Testis (tissue), 3 donors: Measurements from ENCODE around the gene IL1RAPL2. TPM values are rescaled to one million over a fixed set of nuclear protein-coding genes. Genes with fewer than 3 reads are reported as not detected.

Source experiments
- DNase-seq: peaks from one replicate; pipeline ENCODE4 v3.0.0-alpha.2; 2019
- H3K27ac ChIP-seq, 2 donors: fragments of 200-600 bp; sonication (generic); one replicate each; pipeline ENCODE4 v1.5.1; 2019
- H3K27me3 ChIP-seq: fragments of 200-600 bp; sonication (generic); one replicate; pipeline ENCODE4 v1.5.1; 2019
- H3K36me3 ChIP-seq: fragments of 200-600 bp; sonication (generic); one replicate; pipeline ENCODE4 v1.5.1; 2017; ENCODE audit warnings: low read depth; ENCODE audit errors: missing control alignments
- H3K4me1 ChIP-seq: fragments of 200-600 bp; sonication (generic); one replicate; pipeline ENCODE4 v1.5.1; 2019
- H3K4me3 ChIP-seq, 2 donors: fragments of 200-600 bp; sonication (generic); one replicate each; pipeline ENCODE4 v1.5.1; 2017 to 2019
- H3K9me3 ChIP-seq: fragments of 200-600 bp; sonication (generic); one replicate; pipeline ENCODE4 v1.5.1; 2017
- POLR2A ChIP-seq: fragments of 450-650 bp; IDR thresholded peaks from one replicate; pipeline ENCODE4 v1.6.1; 2017; ENCODE audit warnings: antibody characterized with exemption, mild to moderate bottlenecking, moderate library complexity
- WGBS, 2 donors: methylation state at CpG; one replicate each; pipeline ENCODE4 v1.1.5; 2018; 5-methylcytosine and 5-hydroxymethylcytosine counted together
- intact Hi-C: fragments of 100-400 bp; cut with DNase I; formaldehyde crosslinking; loops from one replicate; pipeline ENCODE4 v1.15.1; 2023; ENCODE audit warnings: low total_unique reads
- polyA plus RNA-seq: library from polyadenylated mRNA; stranded (reverse); fragments of 350-450 nt; fragmentation: Illumina TruSeq; extraction: RNeasy Lipid Tissue Mini Kit (QIAGEN cat#74804); gene quantifications from one replicate; pipeline ENCODE4 v1.2.3, GENCODE V29; 2014; ENCODE audit warnings: low read depth, low replicate concordance; ENCODE audit not compliant: insufficient read depth
- total RNA-seq, 2 donors: library from RNA; depleted of rRNA; stranded (reverse); fragments of >200 nt; gene quantifications; one replicate each; pipeline ENCODE4 v1.2.3, GENCODE V29; 2016
- TF ChIP-seq, protein P1 (sequence below), 3 experiments: fragments of 450-650 bp in 2 of 3; fragments of 200-600 bp in 1 of 3; sonication (generic) in 1 of 3; IDR thresholded peaks; one replicate each; pipeline ENCODE4 v1.5.1; 2016 to 2019; ENCODE audit warnings: antibody characterized with exemption in 3 of 3, mild to moderate bottlenecking in 2 of 3, moderate library complexity in 1 of 3

IL1RAPL2 gene
- total and polyA plus RNA-seq, 3 donors from 2014 or later, result 0.47 to 1.3 (median 1.2) TPM

DNA sequence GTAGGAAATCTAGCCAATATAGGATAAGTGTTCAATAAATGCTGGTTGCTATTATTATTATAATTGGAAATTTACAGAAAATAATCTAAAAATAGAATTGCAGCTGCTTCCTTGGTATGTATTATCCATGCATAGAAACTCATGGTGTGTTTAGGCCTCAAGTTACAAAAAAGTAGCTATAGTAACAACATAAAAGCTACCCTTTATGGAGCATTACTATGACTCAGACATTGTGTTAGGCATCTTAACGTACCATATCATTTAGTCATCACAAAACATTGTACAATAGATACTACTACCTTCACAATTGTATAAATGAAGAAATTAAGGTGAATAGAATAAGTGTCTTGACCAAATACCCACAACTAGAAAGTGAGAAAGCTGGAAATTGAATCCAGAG is 1129.5 kb downstream of the IL1RAPL2 start:
- intact Hi-C loops, result no loop called here
- Histone ChIP-seq H3K4me1 (no peaks in the 10 kb centered on the region), H3K36me3 (no peaks in the 10 kb centered on the region), H3K27me3 (no peaks in the 10 kb centered on the region), H3K27ac (no peak overlapping the region), H3K9me3 (no peaks in the 10 kb centered on the region), H3K4me3 (no peak overlapping the region)
- no peak for DNase-seq
- WGBS, 2 donors, result 87 to 100% methylated on average over 1 of the region's 1 CpG
- TF ChIP-seq, protein P1, sequence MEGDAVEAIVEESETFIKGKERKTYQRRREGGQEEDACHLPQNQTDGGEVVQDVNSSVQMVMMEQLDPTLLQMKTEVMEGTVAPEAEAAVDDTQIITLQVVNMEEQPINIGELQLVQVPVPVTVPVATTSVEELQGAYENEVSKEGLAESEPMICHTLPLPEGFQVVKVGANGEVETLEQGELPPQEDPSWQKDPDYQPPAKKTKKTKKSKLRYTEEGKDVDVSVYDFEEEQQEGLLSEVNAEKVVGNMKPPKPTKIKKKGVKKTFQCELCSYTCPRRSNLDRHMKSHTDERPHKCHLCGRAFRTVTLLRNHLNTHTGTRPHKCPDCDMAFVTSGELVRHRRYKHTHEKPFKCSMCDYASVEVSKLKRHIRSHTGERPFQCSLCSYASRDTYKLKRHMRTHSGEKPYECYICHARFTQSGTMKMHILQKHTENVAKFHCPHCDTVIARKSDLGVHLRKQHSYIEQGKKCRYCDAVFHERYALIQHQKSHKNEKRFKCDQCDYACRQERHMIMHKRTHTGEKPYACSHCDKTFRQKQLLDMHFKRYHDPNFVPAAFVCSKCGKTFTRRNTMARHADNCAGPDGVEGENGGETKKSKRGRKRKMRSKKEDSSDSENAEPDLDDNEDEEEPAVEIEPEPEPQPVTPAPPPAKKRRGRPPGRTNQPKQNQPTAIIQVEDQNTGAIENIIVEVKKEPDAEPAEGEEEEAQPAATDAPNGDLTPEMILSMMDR (IDR thresholded peaks at IDR 0.05), result no peak
- no peak for TF ChIP-seq POLR2A

DNA sequence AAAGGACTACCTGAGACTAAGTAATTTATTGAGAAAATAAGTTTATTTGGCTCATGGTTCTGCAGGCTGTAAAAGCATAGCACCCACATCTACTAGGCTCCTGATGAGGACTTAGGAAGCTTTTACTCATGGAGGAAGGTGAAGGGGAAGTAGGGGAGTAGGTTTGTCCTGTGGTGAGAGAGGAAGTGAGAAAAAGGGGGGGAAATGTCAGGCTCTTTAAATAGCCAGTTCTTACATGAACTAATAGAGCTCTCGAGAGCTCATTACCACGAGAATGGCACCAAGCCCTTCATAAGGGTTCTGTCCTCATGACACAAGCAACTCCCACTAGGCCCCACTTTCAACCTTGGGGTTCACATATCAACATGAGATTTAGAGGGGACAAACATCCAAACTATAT is 1130.9 kb downstream of the IL1RAPL2 start:
- Histone ChIP-seq H3K9me3 (no peaks in the 10 kb centered on the region), H3K36me3 (no peaks in the 10 kb centered on the region), H3K27me3 (no peaks in the 10 kb centered on the region), H3K4me3 (no peak overlapping the region), H3K27ac (no peak overlapping the region), H3K4me1 (no peaks in the 10 kb centered on the region)
- DNase-seq, result no peak
- WGBS, 2 donors, result 75 to 79% methylated on average over 2 of the region's 2 CpGs
- intact Hi-C loops, result no loop called here
- TF ChIP-seq, protein P1 (IDR thresholded peaks at IDR 0.05), result no peak
- TF ChIP-seq POLR2A, result no peak

DNA sequence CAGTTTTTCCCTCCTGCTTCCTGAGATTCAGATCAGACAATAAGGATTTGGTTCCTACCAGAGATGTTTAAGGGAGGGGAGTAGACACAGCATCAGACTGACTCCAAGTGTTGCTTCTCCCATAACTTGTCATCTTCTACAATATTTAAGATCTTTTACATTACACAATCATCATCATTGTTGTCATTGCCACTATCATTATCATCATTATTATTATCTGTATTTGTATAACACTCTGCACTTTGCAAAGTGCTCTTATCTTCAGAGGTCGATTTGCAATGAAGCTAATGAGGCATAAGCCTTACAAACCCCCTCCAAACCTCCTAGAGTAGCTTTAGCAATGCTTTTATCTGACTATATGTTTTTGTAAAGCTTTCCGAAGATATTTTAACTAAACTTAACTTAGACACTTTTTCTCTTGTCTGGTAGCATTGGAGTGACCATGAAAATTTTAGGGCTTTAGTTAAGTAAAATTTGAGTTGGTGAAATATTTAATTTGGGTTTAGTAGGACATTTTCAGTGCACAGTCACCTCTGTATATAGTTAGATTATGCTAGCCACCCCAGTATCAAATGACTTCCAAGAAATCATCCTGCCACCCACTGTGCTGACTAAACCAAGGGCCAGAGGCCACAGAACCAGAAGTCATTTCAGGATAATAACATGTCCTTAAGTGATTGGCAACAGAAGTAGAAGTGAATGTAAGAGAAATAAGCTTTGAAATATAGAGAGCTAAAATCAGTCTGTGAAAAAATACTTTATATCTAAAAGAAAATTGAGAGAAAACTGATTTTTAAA is 1132.2 kb downstream of the IL1RAPL2 start:
- no peaks in the 10 kb centered on the region for H3K36me3 ChIP-seq
- H3K9me3 ChIP-seq, result no peaks in the 10 kb centered on the region
- intact Hi-C loops, result no loop called here
- H3K27me3 ChIP-seq, result no peaks in the 10 kb centered on the region
- no peak for DNase-seq
- H3K4me1 ChIP-seq, result no peaks in the 10 kb centered on the region
- H3K27ac ChIP-seq, result no peak overlapping the region
- WGBS, 2 donors, result 41 to 48% methylated on average over 2 of the region's 2 CpGs
- TF ChIP-seq POLR2A, result no peak
- TF ChIP-seq, protein P1 (IDR thresholded peaks at IDR 0.05), result no peak
- H3K4me3 ChIP-seq, result no peak overlapping the region

DNA sequence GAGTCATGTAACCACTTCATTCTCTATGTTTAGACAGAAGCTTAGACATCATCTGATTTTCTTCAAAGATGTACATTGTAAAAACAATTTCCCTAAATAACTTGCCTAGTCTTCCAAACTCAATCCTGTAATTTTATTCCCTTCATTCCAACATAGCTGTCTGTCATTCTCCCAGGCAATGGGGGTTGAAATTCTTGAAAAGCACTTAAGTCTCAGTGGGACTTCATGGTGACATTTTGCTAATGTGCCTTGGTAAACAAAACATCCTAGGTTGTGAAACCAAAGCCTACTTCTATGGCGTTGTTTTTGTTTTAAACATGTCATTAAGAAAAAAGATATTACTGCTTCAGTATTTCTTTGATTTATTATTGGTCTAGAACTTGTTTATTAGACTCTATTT is 1134.3 kb downstream of the IL1RAPL2 start:
- no peaks in the 10 kb centered on the region for H3K27me3 ChIP-seq
- WGBS, 2 donors, result 67 to 72% methylated on average over 1 of the region's 1 CpG
- no peaks in the 10 kb centered on the region for H3K9me3 ChIP-seq
- TF ChIP-seq, protein P1 (IDR thresholded peaks at IDR 0.05), result no peak
- no peak for TF ChIP-seq POLR2A
- no peaks in the 10 kb centered on the region for H3K36me3 ChIP-seq
- intact Hi-C loops, result no loop called here
- no peaks in the 10 kb centered on the region for H3K4me1 ChIP-seq
- no peak for DNase-seq
- H3K4me3 ChIP-seq, result no peak overlapping the region
- no peak overlapping the region for H3K27ac ChIP-seq
